Measurements from ENCODE around the gene ANKRD13A.

DNA sequence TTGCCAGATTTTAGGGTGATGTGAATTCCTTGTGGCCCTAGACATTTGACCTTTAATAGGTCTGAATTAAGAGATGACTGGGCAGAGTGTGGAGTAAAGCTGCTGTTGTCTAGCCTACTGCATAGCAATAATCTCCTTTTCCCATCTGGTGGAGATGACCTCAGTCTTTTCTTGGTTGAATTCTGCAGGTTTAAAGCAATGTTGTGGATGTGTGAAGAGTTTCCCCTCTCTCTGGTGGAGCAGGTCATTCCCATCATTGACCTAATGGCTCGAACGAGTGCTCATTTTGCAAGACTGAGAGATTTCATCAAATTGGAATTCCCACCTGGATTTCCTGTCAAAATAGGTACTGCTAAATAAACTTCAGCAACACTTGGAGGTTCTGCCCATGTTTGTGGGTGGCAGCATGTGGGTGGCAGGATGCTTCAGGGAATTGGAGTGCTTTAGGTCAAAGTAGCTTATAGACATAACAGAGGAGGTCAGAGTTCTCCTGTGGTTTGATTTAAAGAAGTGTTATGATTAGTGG, 30.1 kb downstream of the ANKRD13A start:
- TF ChIP-seq POLR2A (IDR thresholded peaks at IDR 0.05) = no peak
- TF ChIP-seq, protein P1, sequence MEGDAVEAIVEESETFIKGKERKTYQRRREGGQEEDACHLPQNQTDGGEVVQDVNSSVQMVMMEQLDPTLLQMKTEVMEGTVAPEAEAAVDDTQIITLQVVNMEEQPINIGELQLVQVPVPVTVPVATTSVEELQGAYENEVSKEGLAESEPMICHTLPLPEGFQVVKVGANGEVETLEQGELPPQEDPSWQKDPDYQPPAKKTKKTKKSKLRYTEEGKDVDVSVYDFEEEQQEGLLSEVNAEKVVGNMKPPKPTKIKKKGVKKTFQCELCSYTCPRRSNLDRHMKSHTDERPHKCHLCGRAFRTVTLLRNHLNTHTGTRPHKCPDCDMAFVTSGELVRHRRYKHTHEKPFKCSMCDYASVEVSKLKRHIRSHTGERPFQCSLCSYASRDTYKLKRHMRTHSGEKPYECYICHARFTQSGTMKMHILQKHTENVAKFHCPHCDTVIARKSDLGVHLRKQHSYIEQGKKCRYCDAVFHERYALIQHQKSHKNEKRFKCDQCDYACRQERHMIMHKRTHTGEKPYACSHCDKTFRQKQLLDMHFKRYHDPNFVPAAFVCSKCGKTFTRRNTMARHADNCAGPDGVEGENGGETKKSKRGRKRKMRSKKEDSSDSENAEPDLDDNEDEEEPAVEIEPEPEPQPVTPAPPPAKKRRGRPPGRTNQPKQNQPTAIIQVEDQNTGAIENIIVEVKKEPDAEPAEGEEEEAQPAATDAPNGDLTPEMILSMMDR (IDR thresholded peaks at IDR 0.05) = no peak
